Panc1 (cell line): ENCODE measurements around the gene LRRTM2. TPM values are rescaled to one million over a fixed set of nuclear protein-coding genes. Genes with fewer than 3 reads are reported as not detected.

Experiments
- ATAC-seq: fragments of 200-7000 bp; cut with Tn5 transposase; 2 replicates; pipeline ENCODE4 v1.9.1; 2020; ENCODE audit warnings: mild to moderate bottlenecking, moderate library complexity
- BruUV-seq: library from RNA; stranded (reverse); fragments of 400-500 nt; replicated peaks from 2 replicates; lab custom pipeline; 2021; lab: Mats Ljungman, UMichigan
- CTCF ChIA-PET: fragments of 300-600 bp; sonication (Branson Sonifier 250); formaldehyde crosslinking; loops from one replicate; lab custom pipeline; 2022; ENCODE audit warnings: antibody characterized with exemption; lab: Charles Lee
- POLR2A ChIA-PET: fragments of 300-600 bp; sonication (Branson Sonifier 250); formaldehyde crosslinking; loops from one replicate; lab custom pipeline; 2022; ENCODE audit warnings: antibody characterized with exemption; lab: Charles Lee
- DNase-seq: peaks from one replicate; pipeline ENCODE4 v3.0.0-alpha.2; 2010; ENCODE audit warnings: low read depth, low spot score
- H3K27ac ChIP-seq: 2 replicates; pipeline ENCODE4 v1.5.1; 2011; ENCODE audit warnings: mild to moderate bottlenecking, low read length, inconsistent platforms
- H3K27me3 ChIP-seq: fragments of 200-500 bp; sonication (Bioruptor generic); 2 replicates; pipeline ENCODE4 v1.6.0; 2014; ENCODE audit warnings: low read length, inconsistent platforms; ENCODE audit not compliant: control insufficient read depth, insufficient read depth
- H3K36me3 ChIP-seq: fragments of 200-500 bp; sonication (Bioruptor generic); 2 replicates; pipeline ENCODE4 v1.5.1; 2014; ENCODE audit warnings: inconsistent platforms, mild to moderate bottlenecking, low read length, moderate library complexity; ENCODE audit not compliant: control insufficient read depth, insufficient read depth
- H3K4me1 ChIP-seq: 2 replicates; pipeline ENCODE4 v1.5.1; 2011; ENCODE audit warnings: inconsistent platforms, mild to moderate bottlenecking, low read length, moderate library complexity; ENCODE audit not compliant: control insufficient read depth, insufficient read depth
- H3K4me3 ChIP-seq, 2 experiments: 2 replicates each; pipeline ENCODE4 v1.5.1; 2011 to 2012; ENCODE audit warnings: low read depth in 2 of 2, low read length in 2 of 2, mild to moderate bottlenecking in 2 of 2, inconsistent platforms in 1 of 2, moderate library complexity in 1 of 2
- H3K9me3 ChIP-seq: fragments of 200-500 bp; sonication (Bioruptor generic); 2 replicates; pipeline ENCODE4 v1.5.1; 2014; ENCODE audit warnings: low read depth, mild to moderate bottlenecking, inconsistent platforms, low read length, moderate library complexity; ENCODE audit not compliant: control insufficient read depth, insufficient read depth
- CTCF ChIP-seq: fragments of 450-650 bp; IDR thresholded peaks from 2 replicates; pipeline ENCODE4 v1.5.1; 2017; ENCODE audit warnings: mild to moderate bottlenecking
- POLR2AphosphoS5 ChIP-seq: IDR thresholded peaks from 2 replicates; pipeline ENCODE4 v1.6.1; 2012; ENCODE audit warnings: mild to moderate bottlenecking, low read depth, low read length, moderate library complexity
- REST ChIP-seq, 2 experiments: IDR thresholded peaks; 2 replicates each; pipeline ENCODE4 v1.6.1; 2011 to 2012; ENCODE audit warnings: low read depth in 2 of 2, control low read depth in 1 of 2, low read length in 1 of 2, mild to moderate bottlenecking in 1 of 2, moderate library complexity in 1 of 2; ENCODE audit not compliant: insufficient read depth in 1 of 2
- SIN3A ChIP-seq: IDR thresholded peaks from 2 replicates; pipeline ENCODE4 v1.6.1; 2012; ENCODE audit warnings: low read depth, mild to moderate bottlenecking, low read length, moderate library complexity, borderline replicate concordance; ENCODE audit not compliant: insufficient read depth
- TCF7L2 ChIP-seq: IDR thresholded peaks from 2 replicates; pipeline ENCODE4 v1.6.1; 2011; ENCODE audit warnings: mild to moderate bottlenecking, low read depth, low read length, inconsistent platforms
- in situ Hi-C: cut with HindIII; loops from 2 replicates; pipeline ENCODE4 v1.10.0; 2016; ENCODE audit warnings: low sequenced_read_pairs, low pct_unique_long_range_greater_than_20kb
- intact Hi-C: fragments of 100-400 bp; cut with micrococcal nuclease; formaldehyde crosslinking; loops from one replicate; pipeline ENCODE4 v1.10.0; 2022; ENCODE audit not compliant: unreplicated experiment
- total RNA-seq: library from RNA; stranded (reverse); gene quantifications from one replicate; pipeline ENCODE4 v1.2.1, GENCODE V29; 2021; ENCODE audit not compliant: unreplicated experiment

The LRRTM2 gene
- total RNA-seq, 1 experiment from 2014 or later = not detected

- in situ Hi-C loops = no loop called here
- POLR2A ChIA-PET = no interaction called here
- no peak overlapping the region for H3K27ac ChIP-seq
- DNase-seq (no peak), ATAC-seq (no peak)
- BruUV-seq = no TSS peak
- CTCF ChIA-PET = no interaction called here
- H3K4me1 ChIP-seq = no peaks in the 10 kb centered on the region
- H3K36me3 ChIP-seq = no peaks in the 10 kb centered on the region
- TF ChIP-seq CTCF = no peak
- H3K27me3 ChIP-seq = no peaks in the 10 kb centered on the region
- intact Hi-C loops = no loop called here
- no peaks in the 10 kb centered on the region for H3K9me3 ChIP-seq
- no peak overlapping the region for H3K4me3 ChIP-seq
These were observed 23.6 kb upstream of the LRRTM2 start for GRCh38 chr5:138898742-138899141.

GRCh38 chr5:138898299-138898698 is 23.2 kb upstream of the LRRTM2 start:
- BruUV-seq = no TSS peak
- POLR2A ChIA-PET = no interaction called here
- no peak overlapping the region for H3K27ac ChIP-seq
- H3K9me3 ChIP-seq = no peaks in the 10 kb centered on the region
- intact Hi-C loops = no loop called here
- H3K36me3 ChIP-seq = no peaks in the 10 kb centered on the region
- H3K4me1 ChIP-seq = no peaks in the 10 kb centered on the region
- in situ Hi-C loops = no loop called here
- ATAC-seq (no peak), DNase-seq (no peak)
- no peak for TF ChIP-seq TCF7L2
- TF ChIP-seq SIN3A = no peak
- TF ChIP-seq CTCF = no peak
- TF ChIP-seq REST (IDR thresholded peaks at IDR 0.05; ENCODE audit: insufficient read depth in 1 of 2, low read depth in 2 of 2, low read length in 1 of 2) = no peak
- TF ChIP-seq POLR2AphosphoS5 = no peak
- H3K4me3 ChIP-seq = no peak overlapping the region
- CTCF ChIA-PET = no interaction called here
- H3K27me3 ChIP-seq = no peaks in the 10 kb centered on the region
